Gastroesophageal sphincter (tissue), 3 donors: ENCODE results near the gene KIRREL3.

ENCODE experiments used
- POLR2A ChIP-seq, 2 donors: fragments of 450-650 bp; IDR thresholded peaks; one replicate each; pipeline ENCODE4 v1.6.1; 2017; ENCODE audit warnings: antibody characterized with exemption in 2 of 2, mild to moderate bottlenecking in 2 of 2, moderate library complexity in 1 of 2
- TF ChIP-seq, protein P1 (sequence below), 4 experiments: fragments of 200-600 bp in 2 of 4; fragments of 450-650 bp in 2 of 4; sonication (generic) in 1 of 4; IDR thresholded peaks; one replicate each; pipeline ENCODE4 v1.5.1; 2017 to 2019; ENCODE audit warnings: antibody characterized with exemption in 4 of 4, mild to moderate bottlenecking in 2 of 4, moderate library complexity in 2 of 4

DNA sequence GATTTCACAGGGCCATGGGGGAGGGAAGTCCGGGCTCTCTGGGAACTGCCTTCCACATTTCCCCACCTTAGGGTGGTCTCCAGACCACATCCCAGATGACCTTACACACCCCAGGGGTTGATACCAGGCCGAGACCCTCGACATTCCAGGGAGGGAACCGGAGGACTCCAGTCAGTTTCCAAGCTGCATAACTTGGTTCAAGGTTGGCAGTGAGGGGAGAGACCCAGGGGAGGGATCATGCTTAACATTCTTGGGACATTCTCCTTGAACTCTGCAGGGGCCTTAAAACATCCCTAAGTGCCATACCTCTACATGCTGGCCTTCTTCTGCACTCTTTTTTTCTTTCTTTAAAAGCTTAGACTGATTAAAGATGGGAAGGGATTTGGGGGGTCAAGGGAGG lies 394.1 kb downstream of the KIRREL3 start:
- TF ChIP-seq POLR2A (IDR thresholded peaks at IDR 0.05): no peak
- TF ChIP-seq, protein P1, sequence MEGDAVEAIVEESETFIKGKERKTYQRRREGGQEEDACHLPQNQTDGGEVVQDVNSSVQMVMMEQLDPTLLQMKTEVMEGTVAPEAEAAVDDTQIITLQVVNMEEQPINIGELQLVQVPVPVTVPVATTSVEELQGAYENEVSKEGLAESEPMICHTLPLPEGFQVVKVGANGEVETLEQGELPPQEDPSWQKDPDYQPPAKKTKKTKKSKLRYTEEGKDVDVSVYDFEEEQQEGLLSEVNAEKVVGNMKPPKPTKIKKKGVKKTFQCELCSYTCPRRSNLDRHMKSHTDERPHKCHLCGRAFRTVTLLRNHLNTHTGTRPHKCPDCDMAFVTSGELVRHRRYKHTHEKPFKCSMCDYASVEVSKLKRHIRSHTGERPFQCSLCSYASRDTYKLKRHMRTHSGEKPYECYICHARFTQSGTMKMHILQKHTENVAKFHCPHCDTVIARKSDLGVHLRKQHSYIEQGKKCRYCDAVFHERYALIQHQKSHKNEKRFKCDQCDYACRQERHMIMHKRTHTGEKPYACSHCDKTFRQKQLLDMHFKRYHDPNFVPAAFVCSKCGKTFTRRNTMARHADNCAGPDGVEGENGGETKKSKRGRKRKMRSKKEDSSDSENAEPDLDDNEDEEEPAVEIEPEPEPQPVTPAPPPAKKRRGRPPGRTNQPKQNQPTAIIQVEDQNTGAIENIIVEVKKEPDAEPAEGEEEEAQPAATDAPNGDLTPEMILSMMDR (IDR thresholded peaks at IDR 0.05): no peak
